HG03196 (cell line): ENCODE measurements around the gene PSMD1.

Experiments used
- ATAC-seq: cut with Tn5 transposase; IDR thresholded peaks from one replicate; pipeline ENCODE4 v1.9.1; 2021; ENCODE audit not compliant: unreplicated experiment

The PSMD1 gene

GRCh38 chr2:231110551-231110950 lies 53.9 kb downstream of the PSMD1 start:
- ATAC-seq, result no peak

GRCh38 chr2:231111987-231112386 lies 55.3 kb downstream of the PSMD1 start:
- ATAC-seq, result no peak

- no peak for ATAC-seq
Measured at GRCh38 chr2:231113489-231113888, 56.8 kb downstream of the PSMD1 start.

GRCh38 chr2:231115651-231116050 lies 59.0 kb downstream of the PSMD1 start:
- no peak for ATAC-seq

GRCh38 chr2:231117148-231117547 lies 60.5 kb downstream of the PSMD1 start:
- no peak for ATAC-seq

- no peak for ATAC-seq
Measured at GRCh38 chr2:231117922-231118613, 61.4 kb downstream of the PSMD1 start.

GRCh38 chr2:231118614-231118942 lies 61.9 kb downstream of the PSMD1 start:
- no peak for ATAC-seq

- no peak for ATAC-seq
Measured at GRCh38 chr2:231123362-231123898, 66.8 kb downstream of the PSMD1 start.

GRCh38 chr2:231124838-231125568 lies 68.3 kb downstream of the PSMD1 start, which contains the start of gene HTR2B:
TSS of gene HTR2B (minus strand) at chr2:231125042. CDS start at chr2:231123764, 1,278 bp downstream.
- no peak for ATAC-seq

GRCh38 chr2:231126123-231126522 lies 69.5 kb downstream of the PSMD1 start:
- ATAC-seq, result no peak

GRCh38 chr2:231127480-231127879 lies 70.8 kb downstream of the PSMD1 start:
- ATAC-seq, result no peak

- no peak for ATAC-seq
Measured at GRCh38 chr2:231127936-231128335, 71.3 kb downstream of the PSMD1 start.

- no peak for ATAC-seq
Measured at GRCh38 chr2:231128541-231128940, 71.9 kb downstream of the PSMD1 start.

GRCh38 chr2:231129216-231129615 lies 72.5 kb downstream of the PSMD1 start:
- no peak for ATAC-seq

- no peak for ATAC-seq
Measured at GRCh38 chr2:231130336-231131056, 73.8 kb downstream of the PSMD1 start.

GRCh38 chr2:231132129-231132528 lies 75.5 kb downstream of the PSMD1 start:
- ATAC-seq, result no peak

GRCh38 chr2:231133365-231134099 lies 76.9 kb downstream of the PSMD1 start:
- no peak for ATAC-seq

GRCh38 chr2:231134910-231135655 lies 78.4 kb downstream of the PSMD1 start:
- no peak for ATAC-seq

- ATAC-seq, result no peak
Measured at GRCh38 chr2:231138699-231139098, 82.0 kb downstream of the PSMD1 start.

- ATAC-seq, result no peak
Measured at GRCh38 chr2:231139796-231140195, 83.1 kb downstream of the PSMD1 start.
